Esophagus muscularis mucosa (tissue), 4 donors: ENCODE results near the gene LSM6. TPM values are rescaled to one million over a fixed set of nuclear protein-coding genes. Genes with fewer than 3 reads are reported as not detected.

Experiments used
- DNase-seq: peaks from one replicate; pipeline ENCODE4 v3.0.0-alpha.2; 2017; ENCODE audit errors: extremely low spot score
- H3K27ac ChIP-seq, 4 donors: fragments of 200-600 bp; sonication (generic); replicated peaks in 1 of 4; 1 replicate in 3 of 4; 2 replicates in 1 of 4; pipeline ENCODE4 v1.5.1; 2016 to 2019; ENCODE audit warnings: mild to moderate bottlenecking in 1 of 4
- H3K27me3 ChIP-seq, 4 donors: fragments of 200-600 bp; sonication (generic); one replicate each; pipeline versions ENCODE4 v1.5.1 to v1.6.0; 2016 to 2019
- H3K36me3 ChIP-seq, 4 donors: fragments of 200-600 bp; sonication (generic); one replicate each; pipeline ENCODE4 v1.5.1; 2016 to 2019
- H3K4me1 ChIP-seq, 4 donors: fragments of 200-600 bp; sonication (generic); one replicate each; pipeline ENCODE4 v1.5.1; 2016 to 2019
- H3K4me3 ChIP-seq, 4 donors: fragments of 200-600 bp; sonication (generic); 1 replicate in 2 of 4; 2 replicates in 2 of 4; pipeline ENCODE4 v1.5.1; 2016 to 2019; ENCODE audit warnings: mild to moderate bottlenecking in 4 of 4, moderate library complexity in 1 of 4
- H3K9me3 ChIP-seq, 4 donors: fragments of 200-600 bp; sonication (generic); 1 replicate in 3 of 4; 2 replicates in 1 of 4; pipeline ENCODE4 v1.5.1; 2016 to 2019
- EP300 ChIP-seq: sonication (generic); formaldehyde crosslinking; IDR thresholded peaks from one replicate; pipeline ENCODE4 v1.6.1; 2017; ENCODE audit warnings: antibody characterized with exemption
- POLR2A ChIP-seq: fragments of 450-650 bp; IDR thresholded peaks from one replicate; pipeline ENCODE4 v1.6.1; 2017; ENCODE audit warnings: antibody characterized with exemption, moderate library complexity, mild to moderate bottlenecking, low read depth
- POLR2AphosphoS5 ChIP-seq, 2 donors: sonication (generic); formaldehyde crosslinking; IDR thresholded peaks; one replicate each; pipeline ENCODE4 v1.6.1; 2017; ENCODE audit warnings: antibody characterized with exemption in 2 of 2
- WGBS: methylation state at CpG from one replicate; pipeline ENCODE4 v1.1.5; 2018; 5-methylcytosine and 5-hydroxymethylcytosine counted together
- intact Hi-C: fragments of 100-400 bp; cut with DNase I; formaldehyde crosslinking; loops from one replicate; pipeline ENCODE4 v1.15.1; 2023
- total RNA-seq, 4 donors: library from RNA; depleted of rRNA; stranded (reverse); fragments of >200 nt; gene quantifications; one replicate each; pipeline versions ENCODE4 v1.1.0 to v1.2.1, GENCODE V29; 2016
- TF ChIP-seq, protein P1 (sequence below), 3 experiments: fragments of 200-600 bp in 2 of 3; fragments of 450-650 bp in 1 of 3; sonication (generic) in 2 of 3; IDR thresholded peaks; one replicate each; pipeline ENCODE4 v1.5.1; 2017 to 2019; ENCODE audit warnings: antibody characterized with exemption in 3 of 3, mild to moderate bottlenecking in 2 of 3, moderate library complexity in 1 of 3

LSM6 gene
- total RNA-seq, 4 donors from 2014 or later, result 22.7 to 30.4 (median 24.7) TPM

DNA sequence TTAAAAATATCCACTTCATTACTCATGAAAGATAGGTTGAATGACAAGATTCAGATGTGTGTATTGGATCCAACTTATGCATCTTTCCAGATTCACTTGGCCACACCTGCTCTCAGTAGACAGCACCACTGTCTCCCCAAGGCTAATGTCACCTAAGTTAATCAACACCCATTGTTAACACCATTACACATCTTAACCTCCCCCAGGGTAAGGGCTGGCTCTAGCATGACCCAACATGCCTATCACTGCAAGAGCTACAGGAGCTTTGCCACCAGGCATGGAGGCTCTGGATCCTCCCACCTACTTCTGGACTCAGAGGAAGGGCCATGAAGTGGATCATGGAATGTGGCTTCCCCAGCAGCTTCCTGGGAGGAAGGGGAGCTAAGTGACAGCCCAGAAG lies 32.8 kb upstream of the LSM6 start:
- intact Hi-C loops, result no loop called here
- DNase-seq, result no peak
- no peak for TF ChIP-seq EP300
- TF ChIP-seq, protein P1, sequence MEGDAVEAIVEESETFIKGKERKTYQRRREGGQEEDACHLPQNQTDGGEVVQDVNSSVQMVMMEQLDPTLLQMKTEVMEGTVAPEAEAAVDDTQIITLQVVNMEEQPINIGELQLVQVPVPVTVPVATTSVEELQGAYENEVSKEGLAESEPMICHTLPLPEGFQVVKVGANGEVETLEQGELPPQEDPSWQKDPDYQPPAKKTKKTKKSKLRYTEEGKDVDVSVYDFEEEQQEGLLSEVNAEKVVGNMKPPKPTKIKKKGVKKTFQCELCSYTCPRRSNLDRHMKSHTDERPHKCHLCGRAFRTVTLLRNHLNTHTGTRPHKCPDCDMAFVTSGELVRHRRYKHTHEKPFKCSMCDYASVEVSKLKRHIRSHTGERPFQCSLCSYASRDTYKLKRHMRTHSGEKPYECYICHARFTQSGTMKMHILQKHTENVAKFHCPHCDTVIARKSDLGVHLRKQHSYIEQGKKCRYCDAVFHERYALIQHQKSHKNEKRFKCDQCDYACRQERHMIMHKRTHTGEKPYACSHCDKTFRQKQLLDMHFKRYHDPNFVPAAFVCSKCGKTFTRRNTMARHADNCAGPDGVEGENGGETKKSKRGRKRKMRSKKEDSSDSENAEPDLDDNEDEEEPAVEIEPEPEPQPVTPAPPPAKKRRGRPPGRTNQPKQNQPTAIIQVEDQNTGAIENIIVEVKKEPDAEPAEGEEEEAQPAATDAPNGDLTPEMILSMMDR (IDR thresholded peaks at IDR 0.05), result no peak
- TF ChIP-seq POLR2AphosphoS5 (IDR thresholded peaks at IDR 0.05), result no peak
- TF ChIP-seq POLR2A, result no peak
- Histone ChIP-seq H3K27me3 (no peaks in the 10 kb centered on the region), H3K36me3 (no peaks in the 10 kb centered on the region), H3K4me3 (no peak overlapping the region), H3K9me3 (no peaks in the 10 kb centered on the region), H3K27ac (no peak overlapping the region), H3K4me1 (no peaks in the 10 kb centered on the region)

DNA sequence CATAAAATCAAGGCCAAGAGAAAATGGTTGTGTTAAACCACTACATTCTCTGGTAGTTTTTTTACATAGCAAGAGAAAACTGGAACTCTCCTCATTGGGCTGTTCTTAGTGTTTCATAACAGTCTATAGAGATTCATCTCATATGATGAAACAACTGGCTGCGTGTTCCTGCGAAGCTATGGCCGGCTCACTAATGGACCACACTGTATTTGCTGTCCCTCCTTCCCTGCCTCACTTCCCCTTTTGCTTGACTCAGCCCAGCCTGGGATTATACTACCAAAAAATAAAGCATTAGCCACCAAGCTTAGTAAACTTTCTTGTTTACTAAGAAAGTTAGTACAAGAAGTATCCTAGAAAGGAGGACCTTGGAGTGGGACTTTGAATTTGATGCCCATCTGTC lies 31.6 kb upstream of the LSM6 start:
- no peaks in the 10 kb centered on the region for H3K4me1 ChIP-seq
- H3K27ac ChIP-seq, result no peak overlapping the region
- no peaks in the 10 kb centered on the region for H3K36me3 ChIP-seq
- H3K27me3 ChIP-seq, result no peaks in the 10 kb centered on the region
- no peaks in the 10 kb centered on the region for H3K9me3 ChIP-seq
- intact Hi-C loops, result no loop called here
- 83% methylated on average over 3 of the region's 3 CpGs for WGBS
- TF ChIP-seq POLR2AphosphoS5 (IDR thresholded peaks at IDR 0.05) (no peak), EP300 (no peak)
- TF ChIP-seq, protein P1 (IDR thresholded peaks at IDR 0.05), result no peak
- no peak overlapping the region for H3K4me3 ChIP-seq
- DNase-seq, result no peak

DNA sequence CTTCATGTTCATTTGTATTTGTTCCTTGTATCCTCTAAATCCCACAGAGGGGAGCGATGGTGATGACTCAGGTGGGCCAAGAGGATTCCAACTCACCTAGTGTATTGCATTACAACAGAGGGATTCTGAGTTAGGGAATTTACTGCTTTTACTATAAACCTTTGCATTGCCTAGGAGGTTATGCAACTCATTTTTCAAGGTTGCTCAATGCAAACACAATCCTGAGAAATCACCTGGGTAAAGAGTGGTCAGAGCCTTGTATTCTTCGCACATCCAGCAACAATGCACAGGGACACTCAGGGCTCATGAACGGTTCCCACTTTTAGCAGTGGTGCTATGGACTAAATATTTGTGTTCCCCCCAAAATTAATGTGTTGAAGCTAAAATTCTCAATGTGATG lies 28.6 kb upstream of the LSM6 start:
- Histone ChIP-seq H3K27ac (no peak overlapping the region), H3K4me3 (no peak overlapping the region), H3K4me1 (no peaks in the 10 kb centered on the region), H3K9me3 (no peaks in the 10 kb centered on the region), H3K27me3 (no peaks in the 10 kb centered on the region), H3K36me3 (no peaks in the 10 kb centered on the region)
- DNase-seq, result no peak
- 95% methylated on average over 3 of the region's 3 CpGs for WGBS
- intact Hi-C loops, result no loop called here
- TF ChIP-seq, protein P1 (IDR thresholded peaks at IDR 0.05), result no peak
- no peak for TF ChIP-seq POLR2A
- TF ChIP-seq POLR2AphosphoS5 (IDR thresholded peaks at IDR 0.05), result no peak
- TF ChIP-seq EP300, result no peak

DNA sequence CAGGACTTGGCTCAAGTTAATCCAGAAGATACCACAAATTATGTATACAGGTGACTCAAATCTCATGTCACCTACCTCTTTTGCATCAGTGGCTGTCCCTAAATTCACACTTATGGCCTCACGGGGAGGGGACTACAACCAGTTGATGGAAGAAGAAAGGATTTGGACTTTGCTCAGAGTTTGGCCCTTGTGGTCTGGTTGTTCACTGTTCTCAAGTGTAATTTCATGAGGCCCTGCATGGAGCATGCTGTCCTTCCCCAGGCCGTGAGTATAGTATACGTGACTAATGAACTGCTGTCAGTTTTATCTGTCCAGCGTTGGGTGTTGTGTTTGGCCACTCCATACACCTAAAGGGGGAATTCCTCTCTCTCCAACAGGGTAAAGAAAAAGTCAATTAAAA lies 27.5 kb upstream of the LSM6 start:
- DNase-seq, result no peak
- Histone ChIP-seq H3K27ac (no peak overlapping the region), H3K36me3 (no peaks in the 10 kb centered on the region), H3K4me3 (no peak overlapping the region), H3K4me1 (no peaks in the 10 kb centered on the region), H3K9me3 (no peaks in the 10 kb centered on the region), H3K27me3 (no peaks in the 10 kb centered on the region)
- intact Hi-C loops, result no loop called here
- TF ChIP-seq, protein P1 (IDR thresholded peaks at IDR 0.05), result no peak
- TF ChIP-seq EP300, result no peak
- no peak for TF ChIP-seq POLR2A
- no peak for TF ChIP-seq POLR2AphosphoS5 (IDR thresholded peaks at IDR 0.05)
- 82% methylated on average over 4 of the region's 4 CpGs for WGBS

DNA sequence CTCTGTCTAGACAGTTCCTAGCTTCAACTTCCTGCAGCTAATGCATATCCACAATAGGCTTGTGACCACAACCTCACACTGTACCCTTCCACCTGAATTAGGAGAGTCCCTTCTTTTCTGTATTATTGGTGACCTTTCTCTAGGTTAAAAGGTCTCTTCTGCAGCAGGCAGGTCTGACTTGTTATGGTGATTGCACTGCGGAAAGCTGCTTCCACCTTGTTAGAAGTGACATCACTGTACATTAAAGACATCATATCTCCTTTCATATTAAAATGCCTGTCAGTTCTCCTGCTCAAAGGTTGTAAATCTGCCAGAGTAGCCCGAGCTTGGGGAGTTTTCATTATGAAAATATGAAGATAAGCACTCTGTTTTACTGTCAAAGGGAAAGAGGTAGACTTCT lies 21.5 kb upstream of the LSM6 start:
- Histone ChIP-seq H3K9me3 (peaks cover 0 to 7% (median 0%) of the 10 kb centered on the region in 4 donors), H3K4me3 (no peak overlapping the region), H3K36me3 (no peaks in the 10 kb centered on the region), H3K27ac (no peak overlapping the region), H3K4me1 (no peaks in the 10 kb centered on the region), H3K27me3 (no peaks in the 10 kb centered on the region)
- intact Hi-C loops, result no loop called here
- TF ChIP-seq POLR2AphosphoS5 (IDR thresholded peaks at IDR 0.05) (no peak), POLR2A (no peak), EP300 (no peak)
- TF ChIP-seq, protein P1 (IDR thresholded peaks at IDR 0.05), result no peak
- DNase-seq, result no peak
- 47% methylated on average over 2 of the region's 2 CpGs for WGBS
